Measurements from ENCODE around the gene CPLX3.

The CPLX3 gene

DNA sequence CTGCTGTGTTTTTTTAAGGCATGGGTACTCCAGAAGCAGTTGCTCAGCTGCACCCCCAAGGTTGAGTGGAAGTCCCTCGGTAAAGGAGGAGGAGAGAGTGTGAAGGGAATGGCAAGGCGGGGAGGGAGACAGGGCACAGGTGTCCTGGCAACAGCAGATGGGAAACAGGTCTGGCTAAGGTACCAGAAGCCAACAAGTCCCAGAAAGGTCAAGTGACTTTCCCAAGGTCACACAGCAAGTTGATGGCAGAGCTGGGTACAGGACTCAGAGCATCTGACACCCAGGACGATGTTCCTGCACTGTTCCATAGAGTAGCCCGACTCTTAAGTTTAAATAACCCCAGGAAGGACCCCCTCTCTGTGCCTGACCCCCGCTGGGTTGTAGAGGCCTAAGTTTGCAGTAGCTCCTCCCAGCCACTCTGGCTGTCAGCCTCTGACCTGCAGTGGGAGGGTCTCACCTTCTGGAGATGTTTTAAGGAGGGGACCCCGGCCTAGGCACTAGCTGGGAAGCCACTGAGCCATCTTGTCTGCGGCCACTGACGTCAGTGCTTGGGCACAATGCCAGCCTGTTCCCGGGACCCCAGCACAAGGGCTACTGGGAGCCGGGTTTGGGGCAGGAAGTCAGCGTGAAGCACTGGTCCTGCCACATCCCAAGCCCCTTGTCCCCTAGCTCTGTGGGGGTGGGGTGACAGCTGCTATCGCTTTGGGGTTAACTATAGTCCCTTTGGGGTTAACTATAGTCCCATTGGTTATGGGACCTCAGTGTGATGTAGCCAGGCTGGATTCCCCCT is 34.0 kb upstream of the CPLX3 start:
- H3K4me3 ChIP-seq (ENCODE audit: control insufficient read depth, low read depth, low read length), result no peak overlapping the region
- TF ChIP-seq, protein P1, sequence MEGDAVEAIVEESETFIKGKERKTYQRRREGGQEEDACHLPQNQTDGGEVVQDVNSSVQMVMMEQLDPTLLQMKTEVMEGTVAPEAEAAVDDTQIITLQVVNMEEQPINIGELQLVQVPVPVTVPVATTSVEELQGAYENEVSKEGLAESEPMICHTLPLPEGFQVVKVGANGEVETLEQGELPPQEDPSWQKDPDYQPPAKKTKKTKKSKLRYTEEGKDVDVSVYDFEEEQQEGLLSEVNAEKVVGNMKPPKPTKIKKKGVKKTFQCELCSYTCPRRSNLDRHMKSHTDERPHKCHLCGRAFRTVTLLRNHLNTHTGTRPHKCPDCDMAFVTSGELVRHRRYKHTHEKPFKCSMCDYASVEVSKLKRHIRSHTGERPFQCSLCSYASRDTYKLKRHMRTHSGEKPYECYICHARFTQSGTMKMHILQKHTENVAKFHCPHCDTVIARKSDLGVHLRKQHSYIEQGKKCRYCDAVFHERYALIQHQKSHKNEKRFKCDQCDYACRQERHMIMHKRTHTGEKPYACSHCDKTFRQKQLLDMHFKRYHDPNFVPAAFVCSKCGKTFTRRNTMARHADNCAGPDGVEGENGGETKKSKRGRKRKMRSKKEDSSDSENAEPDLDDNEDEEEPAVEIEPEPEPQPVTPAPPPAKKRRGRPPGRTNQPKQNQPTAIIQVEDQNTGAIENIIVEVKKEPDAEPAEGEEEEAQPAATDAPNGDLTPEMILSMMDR (IDR thresholded peaks at IDR 0.05; ENCODE audit: control insufficient read depth, insufficient read depth, low read depth, low read length, missing control alignments), result no peak
- no peak for DNase-seq (ENCODE audit: low read depth)

DNA sequence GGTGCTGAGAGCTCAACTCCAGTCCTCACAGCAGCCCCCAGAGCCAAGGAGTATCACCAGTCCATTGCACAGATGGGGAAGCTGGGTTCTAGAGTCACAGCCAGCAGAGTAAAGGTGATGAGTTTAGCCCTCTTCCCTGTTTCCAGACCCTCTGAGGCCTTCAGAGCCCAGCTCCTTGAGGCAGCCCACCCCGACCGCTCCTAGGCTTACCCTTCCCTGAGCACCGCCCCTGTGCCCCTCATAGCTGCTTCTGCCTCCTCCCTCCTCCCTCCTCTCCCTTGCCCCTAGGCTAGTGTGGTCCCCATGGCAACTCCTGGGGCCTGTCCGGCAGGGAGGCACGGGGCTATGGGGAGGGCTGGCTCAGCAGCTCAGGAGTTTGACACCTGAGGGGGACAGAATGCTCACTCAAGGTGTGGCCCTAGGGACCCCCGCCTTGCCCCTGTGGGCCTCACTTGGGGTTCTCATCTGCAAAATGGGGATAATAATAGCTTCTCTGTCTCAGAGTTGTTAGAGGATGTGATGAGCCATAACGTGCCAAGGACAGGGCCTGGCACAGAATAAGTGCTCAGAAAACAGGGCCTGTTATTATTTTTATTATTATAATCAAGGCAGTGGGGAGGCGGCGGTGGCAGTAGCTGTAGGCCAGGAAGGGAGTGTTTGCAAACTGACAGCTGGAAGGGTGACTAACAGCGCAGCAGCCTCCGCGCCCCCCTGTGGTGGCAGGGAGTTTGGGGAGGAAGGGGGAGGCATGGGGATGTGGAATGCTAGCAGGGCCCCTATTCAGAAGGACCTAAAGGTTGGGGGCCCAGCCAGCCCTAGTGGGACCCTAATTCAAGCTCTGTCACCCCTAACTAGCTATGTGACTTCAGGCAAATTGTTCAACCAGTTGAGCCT is 33.0 kb upstream of the CPLX3 start:
- TF ChIP-seq, protein P1 (IDR thresholded peaks at IDR 0.05; ENCODE audit: control insufficient read depth, insufficient read depth, low read depth, low read length, missing control alignments), result no peak
- H3K4me3 ChIP-seq (ENCODE audit: control insufficient read depth, low read depth, low read length), result no peak overlapping the region
- DNase-seq (ENCODE audit: low read depth), result no peak

DNA sequence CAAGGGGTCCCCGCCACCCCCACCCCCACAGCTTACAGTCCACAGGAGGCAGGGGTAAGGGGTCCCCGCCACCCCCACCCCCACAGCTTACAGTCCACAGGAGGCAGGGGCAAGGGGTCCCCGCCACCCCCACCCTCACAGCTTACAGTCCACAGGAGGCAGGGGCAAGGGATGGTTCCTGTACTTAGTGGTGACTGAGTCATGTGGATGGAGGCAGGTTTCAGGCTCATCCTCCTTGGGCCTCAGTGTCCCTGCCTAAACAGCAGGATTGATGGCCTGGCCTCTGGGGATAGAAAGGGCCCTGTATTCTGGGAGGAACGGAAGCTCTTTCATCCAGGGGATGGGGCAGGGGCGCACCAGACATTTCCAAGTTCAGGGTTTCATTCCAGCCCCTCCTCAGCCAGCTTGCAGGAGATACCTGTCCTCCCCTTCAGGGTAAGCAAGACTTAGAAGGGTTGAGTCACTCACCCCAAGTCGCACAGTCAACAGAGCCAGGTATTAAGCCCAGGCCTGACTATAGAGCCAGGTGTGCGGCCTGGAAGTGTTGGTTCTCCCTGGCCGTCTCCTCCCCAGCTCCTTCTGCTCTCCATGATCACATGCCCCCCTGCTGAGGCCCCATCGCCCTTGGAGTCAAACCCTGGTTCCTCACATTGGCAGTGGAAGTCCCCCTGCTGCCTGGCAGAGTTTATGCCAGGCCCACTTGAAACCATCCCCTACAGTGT is 32.0 kb upstream of the CPLX3 start:
- TF ChIP-seq, protein P1 (IDR thresholded peaks at IDR 0.05; ENCODE audit: control insufficient read depth, insufficient read depth, low read depth, low read length, missing control alignments), result no peak
- no peak for DNase-seq (ENCODE audit: low read depth)
- no peak overlapping the region for H3K4me3 ChIP-seq (ENCODE audit: control insufficient read depth, low read depth, low read length)

DNA sequence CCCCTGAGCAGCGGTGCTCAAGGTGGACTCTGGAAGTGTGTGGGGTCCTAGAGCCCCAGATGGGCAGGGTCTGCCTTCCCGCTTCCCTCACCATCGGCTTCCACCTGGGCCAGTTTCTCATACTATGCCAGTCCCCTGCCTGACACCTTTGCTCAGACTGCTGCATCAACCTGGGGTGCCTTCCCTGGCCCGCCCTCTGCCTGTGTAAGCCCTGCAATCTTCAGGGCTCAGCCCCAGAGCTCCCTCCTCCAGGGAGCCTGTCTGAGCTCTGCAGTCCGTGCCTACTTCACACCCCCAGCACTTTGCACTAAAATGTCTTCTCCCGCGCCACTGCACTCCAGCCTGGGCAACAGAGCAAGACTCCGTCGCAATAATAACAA is 31.5 kb upstream of the CPLX3 start:
- no peak for DNase-seq (ENCODE audit: low read depth)
- TF ChIP-seq, protein P1 (IDR thresholded peaks at IDR 0.05; ENCODE audit: control insufficient read depth, insufficient read depth, low read depth, low read length, missing control alignments), result no peak
- no peak overlapping the region for H3K4me3 ChIP-seq (ENCODE audit: control insufficient read depth, low read depth, low read length)

DNA sequence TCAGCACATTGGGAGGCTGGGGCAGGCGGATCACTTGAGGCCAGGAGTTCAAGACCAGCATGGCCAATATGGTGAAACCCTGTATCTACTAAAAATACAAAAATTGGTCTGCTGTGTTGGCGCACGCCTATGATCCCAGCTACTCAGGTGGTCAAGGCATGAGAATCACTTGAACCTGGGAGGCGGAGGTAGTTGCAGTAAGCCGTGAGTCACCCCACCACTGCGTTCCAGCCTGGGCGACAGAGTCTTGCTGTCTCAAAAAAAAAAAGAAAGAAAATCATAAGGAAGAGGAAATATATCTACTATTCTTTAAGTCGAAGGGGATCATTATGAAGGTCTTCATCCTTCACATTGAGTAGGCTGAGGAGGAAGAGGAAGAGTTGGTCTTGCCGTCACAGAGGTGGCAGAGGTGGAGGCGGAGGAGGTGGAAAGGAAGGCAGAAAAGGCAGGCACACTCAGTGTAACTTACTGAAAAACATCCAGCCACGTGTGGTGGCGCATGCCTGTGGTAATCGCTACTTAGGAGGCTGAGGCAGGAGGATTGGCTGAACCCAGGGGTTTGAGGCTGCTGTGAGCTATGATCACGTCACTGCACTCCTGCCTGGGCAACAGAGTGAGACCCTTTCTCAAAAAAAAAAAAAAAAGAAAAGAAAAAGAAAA is 30.3 kb upstream of the CPLX3 start:
- no peak overlapping the region for H3K4me3 ChIP-seq (ENCODE audit: control insufficient read depth, low read depth, low read length)
- TF ChIP-seq, protein P1 (IDR thresholded peaks at IDR 0.05; ENCODE audit: control insufficient read depth, insufficient read depth, low read depth, low read length, missing control alignments), result no peak
- no peak for DNase-seq (ENCODE audit: low read depth)

Data from AG09309 (cell line).